Mesothelial cell of epicardium (in vitro differentiated cells): ENCODE measurements around the gene VAC14. TPM values are rescaled to one million over a fixed set of nuclear protein-coding genes. Genes with fewer than 3 reads are reported as not detected.
"Not testable (repeated sequence)": the region's sequence is repeated elsewhere in the genome, so short reads cannot be mapped to it uniquely, and the experiment has no call there.

Experiments used
- DNase-seq, 2 experiments: peaks; one replicate each; pipeline ENCODE4 v3.0.0; 2021; ENCODE audit warnings: low spot score in 2 of 2; ENCODE audit not compliant: unreplicated experiment in 2 of 2
- H3K27ac Mint-ChIP-seq: 2 replicates; pipeline ENCODE4 v1.8.0; 2021; ENCODE audit warnings: mixed read lengths
- H3K27me3 Mint-ChIP-seq: 2 replicates; pipeline ENCODE4 v1.8.0; 2021; ENCODE audit warnings: low read depth, mixed read lengths
- H3K36me3 Mint-ChIP-seq: 2 replicates; pipeline ENCODE4 v1.8.0; 2021; ENCODE audit warnings: mixed read lengths
- H3K4me1 Mint-ChIP-seq: 2 replicates; pipeline ENCODE4 v1.8.0; 2021; ENCODE audit warnings: mixed read lengths
- H3K4me3 Mint-ChIP-seq: 2 replicates; pipeline ENCODE4 v1.8.0; 2021; ENCODE audit warnings: mild to moderate bottlenecking, moderate library complexity, mixed read lengths
- H3K9me3 Mint-ChIP-seq: 2 replicates; pipeline ENCODE4 v1.8.0; 2021; ENCODE audit warnings: mixed read lengths
- CTCF ChIP-seq: fragments of 200-600 bp; sonication (generic); IDR thresholded peaks from one replicate; pipeline ENCODE4 v1.5.0; 2021; ENCODE audit warnings: antibody characterized with exemption; ENCODE audit not compliant: unreplicated experiment
- total RNA-seq: library from RNA; stranded (reverse); gene quantifications from 3 replicates; pipeline ENCODE4 v1.2.1, GENCODE V29; 2021

The VAC14 gene
- total RNA-seq, 1 donor from 2014 or later, result 39.1 TPM

DNA sequence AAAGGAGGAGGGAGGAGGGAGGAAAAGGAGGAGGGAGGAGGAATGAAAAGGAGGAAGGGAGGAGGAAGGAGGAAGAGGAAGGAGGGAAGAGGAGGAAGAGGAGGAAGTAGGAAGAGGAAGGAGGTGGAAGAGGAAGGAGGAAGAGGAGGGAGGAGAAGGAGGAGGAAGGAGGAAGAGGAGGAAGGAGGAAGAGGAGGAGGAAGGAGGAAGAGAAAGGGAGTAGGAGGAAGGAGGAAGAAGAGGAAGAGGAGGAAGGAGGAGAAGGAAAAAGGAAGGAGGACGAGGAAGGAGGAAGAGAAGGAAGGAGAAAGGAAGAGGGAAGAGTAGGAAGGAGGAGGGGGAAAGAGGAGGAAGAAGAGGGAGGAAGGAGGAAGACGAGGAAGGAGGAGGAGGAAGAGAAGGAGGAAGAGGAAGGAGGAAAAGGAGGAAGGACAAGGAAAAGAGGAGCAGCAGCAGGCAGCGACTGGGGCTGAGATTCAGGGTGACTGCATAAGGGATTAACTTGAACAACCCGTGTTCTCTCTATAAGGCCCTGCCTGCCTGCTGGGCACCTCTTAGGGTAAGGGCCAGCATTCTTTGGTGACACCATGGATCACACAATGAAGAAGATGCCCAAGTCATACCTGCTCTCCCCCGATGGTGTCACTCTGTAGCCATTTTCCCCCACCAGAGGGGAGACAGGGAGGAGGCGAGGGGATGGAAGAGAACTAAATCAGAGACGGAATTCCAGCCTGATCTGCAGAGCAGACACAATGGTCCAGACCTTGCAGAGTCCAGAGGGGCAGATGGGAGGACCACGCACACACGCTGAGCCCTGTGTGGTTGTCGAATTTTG is 156.0 kb downstream of the VAC14 start:
- DNase-seq, result no peak
- Mint-ChIP-seq H3K36me3 (no peaks in the 10 kb centered on the region), H3K9me3 (no peaks in the 10 kb centered on the region), H3K27ac (no peak overlapping the region), H3K4me1 (no peaks in the 10 kb centered on the region), H3K27me3 (no peaks in the 10 kb centered on the region), H3K4me3 (no peak overlapping the region)
- no peak for TF ChIP-seq CTCF

- not testable (repeated sequence) for H3K27me3 Mint-ChIP-seq, H3K36me3 Mint-ChIP-seq, DNase-seq
Measured at GRCh38 chr16:70643264-70643663, 157.7 kb downstream of the VAC14 start.

GRCh38 chr16:70642633-70643032 is 158.3 kb downstream of the VAC14 start:
- Mint-ChIP-seq H3K27me3 (no peaks in the 10 kb centered on the region), H3K27ac (no peak overlapping the region), H3K4me3 (no peak overlapping the region), H3K4me1 (peaks cover 7% of the 10 kb centered on the region), H3K36me3 (no peaks in the 10 kb centered on the region), H3K9me3 (no peaks in the 10 kb centered on the region)
- no peak for DNase-seq
- TF ChIP-seq CTCF, result no peak

More at GRCh38 chr16:70643264-70643663, 157.7 kb downstream of the VAC14 start:
- H3K9me3 Mint-ChIP-seq, H3K4me3 Mint-ChIP-seq, H3K27ac Mint-ChIP-seq, H3K4me1 Mint-ChIP-seq: not testable (repeated sequence)

GRCh38 chr16:70638814-70639792 is 161.9 kb downstream of the VAC14 start:
- no peaks in the 10 kb centered on the region for H3K27me3 Mint-ChIP-seq
- DNase-seq, result no peak
- H3K27ac Mint-ChIP-seq, result peak overlapping the region; percentile 75
- H3K9me3 Mint-ChIP-seq, result no peaks in the 10 kb centered on the region
- peaks cover 7% of the 10 kb centered on the region for H3K4me1 Mint-ChIP-seq
- no peak for TF ChIP-seq CTCF
- H3K4me3 Mint-ChIP-seq, result no peak overlapping the region
- H3K36me3 Mint-ChIP-seq, result no peaks in the 10 kb centered on the region

Other genes with a start within 250 kb of the VAC14 start
- gene IL34, start 154.6 kb downstream of the VAC14 start, total RNA-seq, result 1.3 to 2.1 TPM (median 1.4 TPM) in 3 replicates
- 100 to 104 TPM (median 102 TPM) in 3 replicates for gene MTSS2, start 115.1 kb downstream of the VAC14 start, total RNA-seq